Liver (tissue), 9 donors: Measurements from ENCODE around the gene CYBA. TPM values are rescaled to one million over a fixed set of nuclear protein-coding genes. Genes with fewer than 3 reads are reported as not detected.

Source experiments
- DNase-seq: peaks from one replicate; pipeline ENCODE4 v3.0.0-alpha.2; 2017; ENCODE audit warnings: low spot score
- H3K27ac ChIP-seq, 2 donors: one replicate each; pipeline ENCODE4 v1.7.0; 2013; ENCODE audit warnings: inconsistent platforms in 2 of 2, low read length in 2 of 2, control low read depth in 1 of 2, low read depth in 1 of 2, mild to moderate bottlenecking in 1 of 2
- H3K27me3 ChIP-seq, 4 donors: one replicate each; pipeline versions ENCODE4 v1.6.1 to v1.7.0; 2013; ENCODE audit warnings: low read length in 3 of 4, inconsistent platforms in 1 of 4, mild to moderate bottlenecking in 1 of 4, moderate library complexity in 1 of 4; ENCODE audit not compliant: control insufficient read depth in 4 of 4, insufficient read depth in 4 of 4
- H3K36me3 ChIP-seq, 4 donors: one replicate each; pipeline versions ENCODE4 v1.6.1 to v1.7.0; 2013; ENCODE audit warnings: low read length in 3 of 4, mild to moderate bottlenecking in 3 of 4, low read depth in 1 of 4, moderate library complexity in 1 of 4; ENCODE audit not compliant: control insufficient read depth in 4 of 4, insufficient read depth in 3 of 4
- H3K4me1 ChIP-seq, 4 donors: one replicate each; pipeline versions ENCODE4 v1.6.1 to v1.7.0; 2013; ENCODE audit warnings: low read length in 3 of 4, mild to moderate bottlenecking in 3 of 4, moderate library complexity in 1 of 4; ENCODE audit not compliant: control insufficient read depth in 4 of 4, insufficient read depth in 4 of 4
- H3K4me3 ChIP-seq, 3 donors: one replicate each; pipeline versions ENCODE4 v1.6.1 to v1.7.0; 2013; ENCODE audit warnings: low read length in 3 of 3, control low read depth in 1 of 3, low read depth in 1 of 3, mild to moderate bottlenecking in 1 of 3
- H3K9ac ChIP-seq, 2 donors: one replicate each; pipeline ENCODE4 v1.7.0; 2013; ENCODE audit warnings: low read length in 2 of 2, mild to moderate bottlenecking in 2 of 2, moderate library complexity in 2 of 2, control low read depth in 1 of 2, low read depth in 1 of 2
- H3K9me3 ChIP-seq, 4 donors: one replicate each; pipeline versions ENCODE4 v1.6.1 to v1.7.0; 2013; ENCODE audit warnings: low read length in 3 of 4; ENCODE audit not compliant: control insufficient read depth in 4 of 4
- CTCF ChIP-seq: fragments of 150-350 bp; IDR thresholded peaks from 2 replicates; pipeline ENCODE4 v1.5.1; 2017; ENCODE audit warnings: improper control_type of control experiment, low read depth, low read length; ENCODE audit not compliant: missing input control
- FOXA2 ChIP-seq: IDR thresholded peaks from 2 replicates; pipeline ENCODE4 v1.6.1; 2016; ENCODE audit warnings: antibody characterized with exemption
- GABPA ChIP-seq, 2 donors: IDR thresholded peaks in 1 of 2; conservative IDR thresholded peaks in 1 of 2; 2 replicates each; pipeline ENCODE4 v1.6.1; 2016; ENCODE audit warnings: antibody characterized with exemption in 2 of 2, mild to moderate bottlenecking in 1 of 2, moderate library complexity in 1 of 2
- HNF4A ChIP-seq, 2 donors: conservative IDR thresholded peaks; 2 replicates each; pipeline ENCODE4 v1.6.1; 2016; ENCODE audit warnings: antibody characterized with exemption in 2 of 2, mild to moderate bottlenecking in 2 of 2
- HNF4G ChIP-seq: IDR thresholded peaks from 2 replicates; pipeline ENCODE4 v1.6.1; 2016; ENCODE audit warnings: antibody characterized with exemption
- JUND ChIP-seq, 2 donors: IDR thresholded peaks; 2 replicates each; pipeline ENCODE4 v1.6.1; 2016; ENCODE audit warnings: antibody characterized with exemption in 2 of 2
- MAX ChIP-seq: IDR thresholded peaks from 2 replicates; pipeline ENCODE4 v1.6.1; 2016; ENCODE audit warnings: antibody characterized with exemption
- NR2F2 ChIP-seq: IDR thresholded peaks from 2 replicates; pipeline ENCODE4 v1.6.1; 2016; ENCODE audit warnings: antibody characterized with exemption
- RXRA ChIP-seq, 2 donors: IDR thresholded peaks; 2 replicates each; pipeline ENCODE4 v1.6.1; 2017 to 2018; ENCODE audit warnings: antibody characterized with exemption in 2 of 2, mild to moderate bottlenecking in 1 of 2
- SP1 ChIP-seq: IDR thresholded peaks from 2 replicates; pipeline ENCODE4 v1.6.1; 2018; ENCODE audit warnings: antibody characterized with exemption, mild to moderate bottlenecking
- WGBS: extraction: QIAGEN DNeasy Blood & Tissue Kit; methylation state at CpG from one replicate; pipeline ENCODE4 v1.1.7; 2013; 5-methylcytosine and 5-hydroxymethylcytosine counted together
- polyA plus RNA-seq, 2 donors: library from polyadenylated mRNA; stranded (reverse) in 1 of 2; unstranded in 1 of 2; fragments of 200-250 nt in 1 of 2; fragments of >200 nt in 1 of 2; fragmentation: Nextera tagmentation in 1 of 2; extraction: Ambion mirVana in 1 of 2; gene quantifications; one replicate each; pipeline versions ENCODE4 v1.2.1 to v1.2.3, GENCODE V29; 2013 to 2015
- total RNA-seq, 2 donors: library from RNA; depleted of rRNA; stranded (reverse); fragments of >200 nt; gene quantifications; one replicate each; pipeline ENCODE4 v1.2.3, GENCODE V29; 2014
- TF ChIP-seq, protein P1 (sequence below): IDR thresholded peaks from 2 replicates; pipeline ENCODE4 v1.6.1; 2016; ENCODE audit warnings: antibody characterized with exemption
- TF ChIP-seq, protein P2 (sequence below): IDR thresholded peaks from 2 replicates; pipeline ENCODE4 v1.6.1; 2016; ENCODE audit warnings: antibody characterized with exemption, mild to moderate bottlenecking
- donor health status: healthy.
- donor health status: healthy.
- donor health status: healthy.
- donor health status: healthy.
- donor health status: healthy.

CYBA gene
- total and polyA plus RNA-seq, 4 donors = 39.0 to 217 (median 52.6) TPM

DNA sequence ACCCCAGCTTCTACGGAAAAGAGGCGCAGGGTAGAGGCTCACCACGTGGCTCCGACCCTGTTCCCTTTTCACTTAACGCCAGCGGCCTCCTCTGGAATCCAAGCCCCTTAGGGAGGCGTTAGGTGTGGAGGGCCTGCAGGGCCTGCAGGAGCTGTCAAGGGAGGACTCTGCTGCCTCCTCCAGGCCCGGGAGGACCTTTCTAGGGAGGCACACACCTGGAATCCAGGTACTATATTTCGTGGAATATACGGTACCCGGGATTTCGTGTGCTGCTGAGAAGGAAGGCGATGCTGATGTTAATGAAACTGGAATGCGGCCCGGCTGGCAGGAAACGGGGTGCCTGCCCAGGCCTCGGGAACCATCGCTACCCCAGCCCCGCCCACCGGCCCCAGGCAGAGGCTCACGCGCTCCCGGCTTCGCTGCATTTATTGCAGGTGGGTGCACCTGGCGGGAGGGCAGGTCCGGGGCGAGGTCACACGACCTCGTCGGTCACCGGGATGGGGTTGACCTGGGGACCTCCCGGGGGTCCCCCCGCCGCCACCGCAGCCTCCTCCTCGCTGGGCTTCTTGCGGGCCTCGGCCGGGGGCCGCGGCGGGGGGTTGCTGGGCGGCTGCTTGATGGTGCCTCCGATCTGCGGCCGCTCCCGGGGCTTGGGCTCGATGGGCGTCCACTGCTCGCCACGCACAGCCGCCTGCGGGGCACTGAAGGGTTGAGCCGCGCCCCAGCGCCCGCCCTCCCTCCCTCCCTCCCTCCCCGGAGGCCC lies 7.8 kb downstream of the CYBA start (continued):
- TF ChIP-seq, protein P1, sequence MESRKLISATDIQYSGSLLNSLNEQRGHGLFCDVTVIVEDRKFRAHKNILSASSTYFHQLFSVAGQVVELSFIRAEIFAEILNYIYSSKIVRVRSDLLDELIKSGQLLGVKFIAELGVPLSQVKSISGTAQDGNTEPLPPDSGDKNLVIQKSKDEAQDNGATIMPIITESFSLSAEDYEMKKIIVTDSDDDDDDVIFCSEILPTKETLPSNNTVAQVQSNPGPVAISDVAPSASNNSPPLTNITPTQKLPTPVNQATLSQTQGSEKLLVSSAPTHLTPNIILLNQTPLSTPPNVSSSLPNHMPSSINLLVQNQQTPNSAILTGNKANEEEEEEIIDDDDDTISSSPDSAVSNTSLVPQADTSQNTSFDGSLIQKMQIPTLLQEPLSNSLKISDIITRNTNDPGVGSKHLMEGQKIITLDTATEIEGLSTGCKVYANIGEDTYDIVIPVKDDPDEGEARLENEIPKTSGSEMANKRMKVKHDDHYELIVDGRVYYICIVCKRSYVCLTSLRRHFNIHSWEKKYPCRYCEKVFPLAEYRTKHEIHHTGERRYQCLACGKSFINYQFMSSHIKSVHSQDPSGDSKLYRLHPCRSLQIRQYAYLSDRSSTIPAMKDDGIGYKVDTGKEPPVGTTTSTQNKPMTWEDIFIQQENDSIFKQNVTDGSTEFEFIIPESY = no peak
- TF ChIP-seq HNF4G (no peak), JUND (IDR thresholded peaks at IDR 0.05) (no peak), GABPA (IDR thresholded peaks at IDR 0.05 in 1 of 2, conservative IDR thresholded peaks at IDR 0.05 in 1 of 2) (no peak)

- Histone ChIP-seq H3K27ac (no peak overlapping the region), H3K4me3 (no peak overlapping the region), H3K4me1 (no peaks in the 10 kb centered on the region), H3K36me3 (peaks cover 0 to 2% (median 0%) of the 10 kb centered on the region in 4 donors), H3K27me3 (peaks cover 0 to 3% (median under 1%) of the 10 kb centered on the region in 4 donors), H3K9me3 (no peaks in the 10 kb centered on the region), H3K9ac (no peak overlapping the region)
- 59% methylated on average over 17 of the region's 17 CpGs for WGBS
- no peak for DNase-seq
- TF ChIP-seq RXRA (IDR thresholded peaks at IDR 0.05) = no peak
- no peak for TF ChIP-seq MAX
- TF ChIP-seq CTCF = no peak
- TF ChIP-seq, protein P2, sequence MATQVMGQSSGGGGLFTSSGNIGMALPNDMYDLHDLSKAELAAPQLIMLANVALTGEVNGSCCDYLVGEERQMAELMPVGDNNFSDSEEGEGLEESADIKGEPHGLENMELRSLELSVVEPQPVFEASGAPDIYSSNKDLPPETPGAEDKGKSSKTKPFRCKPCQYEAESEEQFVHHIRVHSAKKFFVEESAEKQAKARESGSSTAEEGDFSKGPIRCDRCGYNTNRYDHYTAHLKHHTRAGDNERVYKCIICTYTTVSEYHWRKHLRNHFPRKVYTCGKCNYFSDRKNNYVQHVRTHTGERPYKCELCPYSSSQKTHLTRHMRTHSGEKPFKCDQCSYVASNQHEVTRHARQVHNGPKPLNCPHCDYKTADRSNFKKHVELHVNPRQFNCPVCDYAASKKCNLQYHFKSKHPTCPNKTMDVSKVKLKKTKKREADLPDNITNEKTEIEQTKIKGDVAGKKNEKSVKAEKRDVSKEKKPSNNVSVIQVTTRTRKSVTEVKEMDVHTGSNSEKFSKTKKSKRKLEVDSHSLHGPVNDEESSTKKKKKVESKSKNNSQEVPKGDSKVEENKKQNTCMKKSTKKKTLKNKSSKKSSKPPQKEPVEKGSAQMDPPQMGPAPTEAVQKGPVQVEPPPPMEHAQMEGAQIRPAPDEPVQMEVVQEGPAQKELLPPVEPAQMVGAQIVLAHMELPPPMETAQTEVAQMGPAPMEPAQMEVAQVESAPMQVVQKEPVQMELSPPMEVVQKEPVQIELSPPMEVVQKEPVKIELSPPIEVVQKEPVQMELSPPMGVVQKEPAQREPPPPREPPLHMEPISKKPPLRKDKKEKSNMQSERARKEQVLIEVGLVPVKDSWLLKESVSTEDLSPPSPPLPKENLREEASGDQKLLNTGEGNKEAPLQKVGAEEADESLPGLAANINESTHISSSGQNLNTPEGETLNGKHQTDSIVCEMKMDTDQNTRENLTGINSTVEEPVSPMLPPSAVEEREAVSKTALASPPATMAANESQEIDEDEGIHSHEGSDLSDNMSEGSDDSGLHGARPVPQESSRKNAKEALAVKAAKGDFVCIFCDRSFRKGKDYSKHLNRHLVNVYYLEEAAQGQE = no peak
Measured at GRCh38 chr16:88640498-88641247, 10.2 kb downstream of the CYBA start.

DNA sequence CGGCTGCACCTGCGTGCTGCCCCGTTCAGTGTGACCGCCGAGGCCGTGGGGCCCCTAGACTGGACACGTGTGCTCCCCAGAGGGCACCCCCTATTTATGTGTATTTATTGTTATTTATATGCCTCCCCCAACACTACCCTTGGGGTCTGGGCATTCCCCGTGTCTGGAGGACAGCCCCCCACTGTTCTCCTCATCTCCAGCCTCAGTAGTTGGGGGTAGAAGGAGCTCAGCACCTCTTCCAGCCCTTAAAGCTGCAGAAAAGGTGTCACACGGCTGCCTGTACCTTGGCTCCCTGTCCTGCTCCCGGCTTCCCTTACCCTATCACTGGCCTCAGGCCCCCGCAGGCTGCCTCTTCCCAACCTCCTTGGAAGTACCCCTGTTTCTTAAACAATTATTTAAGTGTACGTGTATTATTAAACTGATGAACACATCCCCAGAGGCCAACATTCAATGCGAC lies 10.8 kb downstream of the CYBA start:
- Histone ChIP-seq H3K9ac (no peak overlapping the region), H3K4me3 (no peak overlapping the region), H3K4me1 (no peaks in the 10 kb centered on the region), H3K36me3 (no peaks in the 10 kb centered on the region), H3K27me3 (peaks cover 0 to 3% (median under 1%) of the 10 kb centered on the region in 4 donors), H3K9me3 (no peaks in the 10 kb centered on the region), H3K27ac (no peak overlapping the region)
- DNase-seq = no peak
- WGBS = 49% methylated on average over 13 of the region's 13 CpGs
- no peak for TF ChIP-seq RXRA (IDR thresholded peaks at IDR 0.05)
- TF ChIP-seq, protein P2 = no peak
- TF ChIP-seq HNF4G = no peak
- no peak for TF ChIP-seq FOXA2
- no peak for TF ChIP-seq SP1
- no peak for TF ChIP-seq MAX
- TF ChIP-seq HNF4A (conservative IDR thresholded peaks at IDR 0.05) = no peak
- no peak for TF ChIP-seq NR2F2
- TF ChIP-seq CTCF = no peak
